SU-DHL-6 (cell line): ENCODE results near the gene TBC1D9B.

ENCODE experiments used
- H2AFZ ChIP-seq: fragments of 200-600 bp; sonication (generic); 2 replicates; pipeline ENCODE4 v1.6.1; 2014; ENCODE audit warnings: low read depth, mild to moderate bottlenecking, moderate library complexity, mixed read lengths, antibody characterized with exemption, low read length; ENCODE audit not compliant: severe bottlenecking
- H3F3A ChIP-seq: fragments of 200-600 bp; shearing (Covaris generic); 2 replicates; pipeline ENCODE4 v1.6.0; 2016; ENCODE audit warnings: antibody characterized with exemption, mild to moderate bottlenecking; ENCODE audit not compliant: insufficient read depth
- H3K27ac ChIP-seq: fragments of 200-600 bp; sonication (generic); 2 replicates; pipeline ENCODE4 v1.5.1; 2016; ENCODE audit warnings: low read depth, mild to moderate bottlenecking, low read length, moderate library complexity, mixed read lengths
- H3K27me3 ChIP-seq: fragments of 200-600 bp; sonication (generic), shearing (Covaris generic); 2 replicates; pipeline ENCODE4 v1.6.0; 2014; ENCODE audit warnings: mild to moderate bottlenecking, low read length
- H3K36me3 ChIP-seq: fragments of 200-600 bp; sonication (generic); 2 replicates; pipeline ENCODE4 v1.6.1; 2014; ENCODE audit warnings: mild to moderate bottlenecking, low read length, mixed read lengths
- H3K4me2 ChIP-seq: fragments of 300-600, 200-600 bp; shearing (Covaris generic), sonication (generic); 2 replicates; pipeline ENCODE4 v1.6.0; 2014; ENCODE audit warnings: low read length, low read depth, mild to moderate bottlenecking; ENCODE audit not compliant: poor library complexity, severe bottlenecking
- H3K4me3 ChIP-seq: fragments of 200-600 bp; sonication (generic); 2 replicates; pipeline ENCODE4 v1.5.1; 2014; ENCODE audit warnings: antibody characterized with exemption, low read length, mild to moderate bottlenecking, mixed read lengths; ENCODE audit not compliant: insufficient read depth, poor library complexity, severe bottlenecking
- H3K79me2 ChIP-seq: fragments of 200-600 bp; sonication (generic); 2 replicates; pipeline ENCODE4 v1.6.1; 2014; ENCODE audit warnings: mild to moderate bottlenecking, low read length, moderate library complexity; ENCODE audit not compliant: insufficient read depth
- H3K9ac ChIP-seq: fragments of 200-600 bp; sonication (generic); 2 replicates; pipeline ENCODE4 v1.7.0; 2014; ENCODE audit warnings: mild to moderate bottlenecking, low read length
- H3K9me2 ChIP-seq: fragments of 200-600 bp; sonication (generic); replicated peaks from 2 replicates; pipeline ENCODE4 v1.6.1; 2014; ENCODE audit warnings: low read length; ENCODE audit not compliant: insufficient read depth
- H3K9me3 ChIP-seq: fragments of 200-600 bp; sonication (generic); 2 replicates; pipeline ENCODE4 v1.6.1; 2014; ENCODE audit warnings: low read length, mixed read lengths; ENCODE audit not compliant: insufficient read depth
- H4K20me1 ChIP-seq: fragments of 200-600 bp; sonication (generic); 2 replicates; pipeline ENCODE4 v1.6.1; 2014; ENCODE audit warnings: low read depth, mild to moderate bottlenecking, antibody characterized with exemption, low read length, moderate library complexity, mixed read lengths
- EZH2phosphoT487 ChIP-seq: fragments of 200-600 bp; sonication (generic), shearing (Covaris generic); conservative IDR thresholded peaks from 2 replicates; pipeline ENCODE4 v1.6.1; 2018; ENCODE audit warnings: mild to moderate bottlenecking, antibody characterized with exemption, low read length, moderate library complexity, mixed read lengths
- TF ChIP-seq, protein P1 (sequence below): fragments of 200-600 bp; sonication (generic); IDR thresholded peaks from one replicate; pipeline ENCODE4 v1.5.1; 2017; ENCODE audit warnings: antibody characterized with exemption, mild to moderate bottlenecking, low read length, moderate library complexity; ENCODE audit not compliant: insufficient read depth, poor library complexity, severe bottlenecking

The TBC1D9B gene

GRCh38 chr5:179907556-179908324 is at the start of gene TBC1D9B:
Gene TBC1D9B, minus strand, starts transcription at chr5:179907897. Its CDS starts 76 bp downstream, at chr5:179907821.
- Histone ChIP-seq H3K9me2 (no peaks in the 10 kb centered on the region), H3K36me3 (no peaks in the 10 kb centered on the region), H3F3A (0 out of 2 replicates have a peak, but pooled peaks cover 5% of the 10 kb centered on the region), H3K79me2 (peaks cover 16% of the 10 kb centered on the region), H3K27me3 (no peaks in the 10 kb centered on the region), H3K9ac (peak within 1 kb of the TSS; percentile 75), H2AFZ (peak within 1 kb of the TSS; percentile 88), H3K4me2 (peak within 1 kb of the TSS; percentile 75), H3K9me3 (no peaks in the 10 kb centered on the region), H4K20me1 (no peaks in the 10 kb centered on the region), H3K4me3 (peak within 1 kb of the TSS; percentile 88), H3K27ac (peak within 1 kb of the TSS; percentile 44)
- TF ChIP-seq EZH2phosphoT487, result no peak
- TF ChIP-seq, protein P1, sequence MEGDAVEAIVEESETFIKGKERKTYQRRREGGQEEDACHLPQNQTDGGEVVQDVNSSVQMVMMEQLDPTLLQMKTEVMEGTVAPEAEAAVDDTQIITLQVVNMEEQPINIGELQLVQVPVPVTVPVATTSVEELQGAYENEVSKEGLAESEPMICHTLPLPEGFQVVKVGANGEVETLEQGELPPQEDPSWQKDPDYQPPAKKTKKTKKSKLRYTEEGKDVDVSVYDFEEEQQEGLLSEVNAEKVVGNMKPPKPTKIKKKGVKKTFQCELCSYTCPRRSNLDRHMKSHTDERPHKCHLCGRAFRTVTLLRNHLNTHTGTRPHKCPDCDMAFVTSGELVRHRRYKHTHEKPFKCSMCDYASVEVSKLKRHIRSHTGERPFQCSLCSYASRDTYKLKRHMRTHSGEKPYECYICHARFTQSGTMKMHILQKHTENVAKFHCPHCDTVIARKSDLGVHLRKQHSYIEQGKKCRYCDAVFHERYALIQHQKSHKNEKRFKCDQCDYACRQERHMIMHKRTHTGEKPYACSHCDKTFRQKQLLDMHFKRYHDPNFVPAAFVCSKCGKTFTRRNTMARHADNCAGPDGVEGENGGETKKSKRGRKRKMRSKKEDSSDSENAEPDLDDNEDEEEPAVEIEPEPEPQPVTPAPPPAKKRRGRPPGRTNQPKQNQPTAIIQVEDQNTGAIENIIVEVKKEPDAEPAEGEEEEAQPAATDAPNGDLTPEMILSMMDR, result no peak

GRCh38 chr5:179955630-179956029 is 47.9 kb upstream of the TBC1D9B start:
- Histone ChIP-seq H3K4me3 (no peak overlapping the region), H2AFZ (no peak overlapping the region), H3K27ac (no peak overlapping the region), H3K9me3 (no peaks in the 10 kb centered on the region), H3K9me2 (no peaks in the 10 kb centered on the region), H3K4me2 (no peak overlapping the region), H3K79me2 (no peaks in the 10 kb centered on the region), H3K27me3 (no peaks in the 10 kb centered on the region), H4K20me1 (no peaks in the 10 kb centered on the region), H3F3A (no peaks in the 10 kb centered on the region), H3K9ac (no peak overlapping the region), H3K36me3 (no peaks in the 10 kb centered on the region)
- TF ChIP-seq, protein P1, result no peak
- no peak for TF ChIP-seq EZH2phosphoT487

DNA sequence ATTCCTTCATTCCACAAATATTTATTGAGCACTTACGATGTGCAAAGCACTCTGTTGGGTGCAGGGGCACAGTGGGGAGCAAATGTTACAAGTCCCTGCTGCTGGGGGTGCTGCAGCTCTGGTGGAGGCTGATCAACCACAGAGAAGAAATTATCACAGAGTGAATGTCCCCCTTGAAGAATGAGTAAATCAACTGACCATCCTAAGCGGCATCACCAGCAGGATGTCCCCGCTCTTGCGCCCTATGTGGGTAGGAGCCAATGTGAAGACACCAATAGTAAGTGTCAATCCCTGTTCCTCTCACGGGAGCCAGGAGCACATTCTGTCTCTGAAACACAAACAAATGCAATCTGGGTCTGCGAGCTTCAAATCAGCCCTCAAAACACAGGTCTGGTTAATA is 47.4 kb upstream of the TBC1D9B start:
- Histone ChIP-seq H2AFZ (no peak overlapping the region), H3K36me3 (no peaks in the 10 kb centered on the region), H3K27ac (no peak overlapping the region), H4K20me1 (no peaks in the 10 kb centered on the region), H3F3A (no peaks in the 10 kb centered on the region), H3K4me3 (no peak overlapping the region), H3K9ac (no peak overlapping the region), H3K9me3 (no peaks in the 10 kb centered on the region), H3K79me2 (no peaks in the 10 kb centered on the region), H3K27me3 (no peaks in the 10 kb centered on the region), H3K4me2 (no peak overlapping the region), H3K9me2 (no peaks in the 10 kb centered on the region)
- TF ChIP-seq, protein P1, result no peak
- no peak for TF ChIP-seq EZH2phosphoT487
